Neural cell (in vitro differentiated cells): Measurements from ENCODE around the gene BNC2. TPM values are rescaled to one million over a fixed set of nuclear protein-coding genes. Genes with fewer than 3 reads are reported as not detected.

Experiments used
- H2AFZ ChIP-seq: fragments of 200-600, 300-800 bp; sonication (generic), shearing (Covaris generic); 2 replicates; pipeline ENCODE4 v1.6.0; 2014; ENCODE audit warnings: low read depth, mild to moderate bottlenecking, antibody characterized with exemption, low read length, moderate library complexity
- H3F3A ChIP-seq: fragments of 200-600 bp; shearing (Covaris generic); 2 replicates; pipeline ENCODE4 v1.6.1; 2016; ENCODE audit warnings: mild to moderate bottlenecking, moderate library complexity, mixed read lengths, antibody characterized with exemption, low read length; ENCODE audit not compliant: insufficient read depth, poor library complexity, severe bottlenecking
- H3K27ac ChIP-seq: fragments of 200-600, 300-800 bp; sonication (generic), shearing (Covaris generic); 2 replicates; pipeline ENCODE4 v1.5.1; 2014; ENCODE audit warnings: mild to moderate bottlenecking, low read length, moderate library complexity
- H3K27me3 ChIP-seq: fragments of 300-800, 200-600 bp; sonication (generic), shearing (Covaris generic); 2 replicates; pipeline ENCODE4 v1.6.0; 2014; ENCODE audit warnings: mild to moderate bottlenecking, low read depth, low read length, moderate library complexity; ENCODE audit not compliant: insufficient read depth
- H3K36me3 ChIP-seq: fragments of 300-800, 200-600 bp; sonication (generic), shearing (Covaris generic); 2 replicates; pipeline ENCODE4 v1.5.1; 2014; ENCODE audit warnings: mild to moderate bottlenecking, antibody characterized with exemption, low read length, moderate library complexity; ENCODE audit not compliant: insufficient read depth
- H3K4me2 ChIP-seq: fragments of 300-800, 200-600 bp; sonication (generic), shearing (Covaris generic); 2 replicates; pipeline ENCODE4 v1.6.0; 2014; ENCODE audit warnings: mild to moderate bottlenecking, low read length
- H3K4me3 ChIP-seq: fragments of 300-800, 200-600 bp; sonication (generic), shearing (Covaris generic); 2 replicates; pipeline ENCODE4 v1.5.1; 2014; ENCODE audit warnings: mild to moderate bottlenecking, low read length, moderate library complexity
- H3K79me2 ChIP-seq: fragments of 200-600 bp; shearing (Covaris generic); replicated peaks from 2 replicates; pipeline ENCODE4 v1.6.0; 2014; ENCODE audit warnings: mild to moderate bottlenecking, low read length, moderate library complexity; ENCODE audit not compliant: insufficient read depth
- H3K9ac ChIP-seq: fragments of 300-800, 200-600 bp; sonication (generic), shearing (Covaris generic); 2 replicates; pipeline ENCODE4 v1.6.1; 2016; ENCODE audit warnings: mild to moderate bottlenecking, low read length, mixed read lengths
- H3K9me2 ChIP-seq: fragments of 200-600 bp; shearing (Covaris generic); 2 replicates; pipeline ENCODE4 v1.6.1; 2016; ENCODE audit warnings: mild to moderate bottlenecking, low read length, mixed read lengths; ENCODE audit not compliant: insufficient read depth
- H3K9me3 ChIP-seq: fragments of 200-600, 300-800 bp; sonication (generic), shearing (Covaris generic); 2 replicates; pipeline ENCODE4 v1.6.1; 2016; ENCODE audit warnings: mild to moderate bottlenecking, mixed run types, low read length, moderate library complexity, mixed read lengths
- H4K20me1 ChIP-seq: fragments of 200-600 bp; shearing (Covaris generic); 2 replicates; pipeline ENCODE4 v1.6.1; 2016; ENCODE audit warnings: mild to moderate bottlenecking, mixed run types; ENCODE audit not compliant: insufficient read depth
- EP300 ChIP-seq: fragments of 450-650 bp; conservative IDR thresholded peaks from 2 replicates; pipeline ENCODE4 v1.6.1; 2014; ENCODE audit warnings: antibody characterized with exemption, mild to moderate bottlenecking, moderate library complexity; ENCODE audit not compliant: poor library complexity, severe bottlenecking
- EZH2 ChIP-seq: fragments of 200-600, 300-800 bp; shearing (Covaris generic), sonication (generic); IDR thresholded peaks from 2 replicates; pipeline ENCODE4 v1.6.1; 2014; ENCODE audit warnings: antibody characterized with exemption, low read length, borderline replicate concordance, mild to moderate bottlenecking; ENCODE audit not compliant: insufficient read depth, poor library complexity, severe bottlenecking
- MXI1 ChIP-seq: fragments of 450-650 bp; conservative IDR thresholded peaks from 2 replicates; pipeline ENCODE4 v1.6.1; 2014; ENCODE audit warnings: antibody characterized with exemption, mild to moderate bottlenecking; ENCODE audit not compliant: poor library complexity, severe bottlenecking
- POLR2AphosphoS5 ChIP-seq: IDR thresholded peaks from 2 replicates; pipeline ENCODE4 v1.6.1; 2012
- RAD21 ChIP-seq: fragments of 450-650 bp; conservative IDR thresholded peaks from 2 replicates; pipeline ENCODE4 v1.6.1; 2014; ENCODE audit warnings: antibody characterized with exemption, mild to moderate bottlenecking, moderate library complexity
- REST ChIP-seq: IDR thresholded peaks from 2 replicates; pipeline ENCODE4 v1.6.1; 2012; ENCODE audit warnings: borderline replicate concordance
- SMC3 ChIP-seq: fragments of 450-650 bp; conservative IDR thresholded peaks from 2 replicates; pipeline ENCODE4 v1.6.1; 2014; ENCODE audit warnings: antibody characterized with exemption, mild to moderate bottlenecking, moderate library complexity; ENCODE audit not compliant: poor library complexity
- TAF1 ChIP-seq: IDR thresholded peaks from 2 replicates; pipeline ENCODE4 v1.6.1; 2012; ENCODE audit warnings: low read depth
- polyA plus RNA-seq: library from polyadenylated mRNA; depleted of rRNA; stranded (reverse); fragments of >200 nt; gene quantifications from 2 replicates; pipeline ENCODE4 v1.2.3, GENCODE V29; 2014
- TF ChIP-seq, protein P1 (sequence below): fragments of 450-650 bp; IDR thresholded peaks from 2 replicates; pipeline ENCODE4 v1.5.1; 2014; ENCODE audit warnings: antibody characterized with exemption, mild to moderate bottlenecking, moderate library complexity; ENCODE audit not compliant: poor library complexity, severe bottlenecking

The BNC2 gene
- polyA plus RNA-seq, 1 donor from 2014 or later: 1.3 TPM

DNA sequence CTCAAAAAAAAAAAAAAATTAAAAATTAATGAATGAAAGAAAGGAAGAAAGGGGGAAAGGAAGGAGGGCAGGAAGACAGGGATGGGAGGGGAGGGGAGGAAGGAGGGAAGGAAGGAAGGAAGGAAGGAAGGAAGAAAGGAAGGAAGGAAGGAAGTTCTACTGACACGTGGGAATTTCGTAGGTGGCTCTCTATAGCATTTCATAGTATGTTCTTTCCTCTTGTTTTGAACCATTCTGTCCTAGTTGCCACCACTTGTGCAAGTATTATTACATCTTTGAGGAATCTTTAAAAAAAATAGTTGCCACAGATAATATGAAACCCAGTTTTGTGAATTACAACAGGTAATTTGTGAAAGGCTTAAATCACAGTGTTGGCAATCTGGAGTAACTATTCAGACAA is 253.8 kb downstream of the BNC2 start:
- Histone ChIP-seq H3F3A (no peaks in the 10 kb centered on the region), H3K9ac (no peak overlapping the region), H4K20me1 (no peaks in the 10 kb centered on the region), H3K27ac (no peak overlapping the region), H3K27me3 (no peaks in the 10 kb centered on the region), H3K4me2 (no peak overlapping the region), H3K79me2 (no peaks in the 10 kb centered on the region), H3K36me3 (no peaks in the 10 kb centered on the region), H3K9me2 (no peaks in the 10 kb centered on the region), H3K9me3 (no peaks in the 10 kb centered on the region), H2AFZ (no peak overlapping the region), H3K4me3 (no peak overlapping the region)
- no peak for TF ChIP-seq MXI1
- TF ChIP-seq EZH2: no peak
- TF ChIP-seq REST: no peak
- TF ChIP-seq POLR2AphosphoS5: no peak
- no peak for TF ChIP-seq TAF1
- TF ChIP-seq SMC3: no peak

DNA sequence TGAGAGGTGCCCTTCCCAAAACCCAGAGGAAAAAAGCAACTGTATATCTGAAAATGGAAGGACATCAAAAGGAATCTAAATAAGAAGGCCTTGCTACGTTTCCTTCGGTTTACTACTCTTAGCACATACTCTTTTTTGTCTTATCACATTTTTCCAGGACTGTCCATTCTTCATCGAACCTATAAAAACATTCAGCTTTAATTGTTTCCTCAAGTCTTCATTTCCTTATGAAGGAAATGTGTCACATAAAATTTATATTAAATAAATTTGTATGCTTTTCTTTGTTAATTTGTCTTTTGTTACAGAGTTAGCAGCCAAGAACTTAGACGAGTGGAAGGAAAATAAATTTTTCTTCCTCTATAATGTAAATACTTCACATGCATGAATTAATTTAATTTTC is 255.0 kb downstream of the BNC2 start:
- Histone ChIP-seq H2AFZ (no peak overlapping the region), H3K79me2 (no peaks in the 10 kb centered on the region)
- TF ChIP-seq MXI1 (no peak), TAF1 (no peak), POLR2AphosphoS5 (no peak), REST (no peak), EP300 (no peak), RAD21 (no peak), EZH2 (no peak), SMC3 (no peak)
- TF ChIP-seq, protein P1, sequence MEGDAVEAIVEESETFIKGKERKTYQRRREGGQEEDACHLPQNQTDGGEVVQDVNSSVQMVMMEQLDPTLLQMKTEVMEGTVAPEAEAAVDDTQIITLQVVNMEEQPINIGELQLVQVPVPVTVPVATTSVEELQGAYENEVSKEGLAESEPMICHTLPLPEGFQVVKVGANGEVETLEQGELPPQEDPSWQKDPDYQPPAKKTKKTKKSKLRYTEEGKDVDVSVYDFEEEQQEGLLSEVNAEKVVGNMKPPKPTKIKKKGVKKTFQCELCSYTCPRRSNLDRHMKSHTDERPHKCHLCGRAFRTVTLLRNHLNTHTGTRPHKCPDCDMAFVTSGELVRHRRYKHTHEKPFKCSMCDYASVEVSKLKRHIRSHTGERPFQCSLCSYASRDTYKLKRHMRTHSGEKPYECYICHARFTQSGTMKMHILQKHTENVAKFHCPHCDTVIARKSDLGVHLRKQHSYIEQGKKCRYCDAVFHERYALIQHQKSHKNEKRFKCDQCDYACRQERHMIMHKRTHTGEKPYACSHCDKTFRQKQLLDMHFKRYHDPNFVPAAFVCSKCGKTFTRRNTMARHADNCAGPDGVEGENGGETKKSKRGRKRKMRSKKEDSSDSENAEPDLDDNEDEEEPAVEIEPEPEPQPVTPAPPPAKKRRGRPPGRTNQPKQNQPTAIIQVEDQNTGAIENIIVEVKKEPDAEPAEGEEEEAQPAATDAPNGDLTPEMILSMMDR: no peak

More for the DNA sequence above, 255.0 kb downstream of the BNC2 start:
- no peak overlapping the region for H3K9ac ChIP-seq
- H3F3A ChIP-seq: no peaks in the 10 kb centered on the region
- no peaks in the 10 kb centered on the region for H3K9me3 ChIP-seq
- no peaks in the 10 kb centered on the region for H4K20me1 ChIP-seq
- no peaks in the 10 kb centered on the region for H3K9me2 ChIP-seq
- no peaks in the 10 kb centered on the region for H3K27me3 ChIP-seq
- no peak overlapping the region for H3K4me3 ChIP-seq
- no peak overlapping the region for H3K4me2 ChIP-seq
- H3K27ac ChIP-seq: no peak overlapping the region
- no peaks in the 10 kb centered on the region for H3K36me3 ChIP-seq
